K562 (cell line): Measurements from ENCODE around the gene TNFRSF6B. TPM values are rescaled to one million over a fixed set of nuclear protein-coding genes. Genes with fewer than 3 reads are reported as not detected.
A peak's percentile ranks its signal among the peaks of the same experiment; 100 is the strongest.

ENCODE experiments used
- ATAC-seq: fragments of 200-7000 bp; cut with Tn5 transposase; 3 replicates; pipeline ENCODE4 v1.9.1; 2020; ENCODE audit warnings: moderate library complexity
- BruUV-seq: library from RNA; stranded (reverse); fragments of 400-500 nt; replicated peaks from 2 replicates; lab custom pipeline; 2021; lab: Mats Ljungman, UMichigan
- CTCF ChIA-PET: fragments of 300-600 bp; formaldehyde crosslinking; extraction: SDS; loops from one replicate; lab custom pipeline; 2021; ENCODE audit warnings: low intra/inter-chr PET ratio; lab: Yijun Ruan, JAX
- POLR2A ChIA-PET: fragments of 300-600, 350-650 bp; sonication (Branson Sonifier 250); formaldehyde crosslinking; extraction: SDS; loops from one replicate; lab custom pipeline; 2021; ENCODE audit warnings: antibody characterized with exemption, inconsistent platforms; lab: Yijun Ruan, JAX
- DNase-seq, 4 experiments: peaks; one replicate each; pipeline versions ENCODE4 v3.0.0 to v3.0.0-alpha.2; 2011 to 2018; ENCODE audit warnings: low spot score in 3 of 4, mixed read lengths in 3 of 4; ENCODE audit errors: extremely low read depth in 1 of 4
- FAIRE-seq: peaks from 2 replicates; lab custom pipeline; 2011; peaks lifted over from hg19 to GRCh38; lab: Jason Lieb, UNC
- H2AFZ ChIP-seq: 2 replicates; pipeline ENCODE4 v1.6.0; 2011; ENCODE audit warnings: low read depth, low read length, control low read depth, inconsistent platforms
- H3K27ac ChIP-seq: fragments of 200-600 bp; 3 replicates; pipeline ENCODE4 v1.8.0; 2011; ENCODE audit warnings: low read depth, mild to moderate bottlenecking, control low read depth, inconsistent platforms, low read length, moderate library complexity, mixed read lengths; ENCODE audit errors: extremely low read depth
- H3K27me3 ChIP-seq, 2 experiments: fragments of 300-600 bp in 1 of 2; 2 replicates in 1 of 2; 3 replicates in 1 of 2; pipeline versions ENCODE4 v1.6.0 to v1.8.0; 2011; ENCODE audit warnings: inconsistent platforms in 2 of 2, low read length in 2 of 2, mild to moderate bottlenecking in 1 of 2, mixed read lengths in 1 of 2, moderate library complexity in 1 of 2; ENCODE audit not compliant: control insufficient read depth in 2 of 2, insufficient read depth in 2 of 2
- H3K36me3 ChIP-seq: fragments of 300-600 bp; 3 replicates; pipeline ENCODE4 v1.8.0; 2011; ENCODE audit warnings: mild to moderate bottlenecking, low read length, inconsistent platforms; ENCODE audit not compliant: control insufficient read depth, insufficient read depth
- H3K4me1 ChIP-seq, 2 experiments: fragments of 200-600 bp in 1 of 2; replicated peaks in 1 of 2; 2 replicates in 1 of 2; 3 replicates in 1 of 2; pipeline versions ENCODE4 v1.5.1 to v1.8.0; 2011; ENCODE audit warnings: inconsistent platforms in 2 of 2, low read length in 2 of 2, mild to moderate bottlenecking in 1 of 2, mixed read lengths in 1 of 2, moderate library complexity in 1 of 2; ENCODE audit not compliant: control insufficient read depth in 2 of 2, insufficient read depth in 2 of 2
- H3K4me2 ChIP-seq: 2 replicates; pipeline ENCODE4 v1.6.1; 2011; ENCODE audit warnings: low read length, control low read depth, inconsistent platforms, mixed read lengths; ENCODE audit not compliant: insufficient read depth
- H3K4me3 ChIP-seq: fragments of 200-600 bp; sonication (generic), shearing (Covaris generic); 2 replicates; pipeline ENCODE4 v1.5.1; 2016; ENCODE audit warnings: control low read depth, inconsistent platforms
- H3K79me2 ChIP-seq: fragments of 200-600 bp; 3 replicates; pipeline ENCODE4 v1.8.0; 2011; ENCODE audit warnings: low read length, inconsistent platforms; ENCODE audit not compliant: control insufficient read depth, insufficient read depth
- H3K9ac ChIP-seq, 2 experiments: 2 replicates each; pipeline versions ENCODE4 v1.6.0 to v1.6.1; 2011; ENCODE audit warnings: low read depth in 2 of 2, low read length in 2 of 2, control low read depth in 1 of 2, inconsistent platforms in 1 of 2, mild to moderate bottlenecking in 1 of 2, mixed read lengths in 1 of 2; ENCODE audit not compliant: insufficient read depth in 1 of 2
- H3K9me1 ChIP-seq: one replicate; pipeline ENCODE4 v1.6.0; 2011; ENCODE audit warnings: inconsistent platforms, mild to moderate bottlenecking, low read length, moderate library complexity; ENCODE audit not compliant: control insufficient read depth, insufficient read depth
- H3K9me3 ChIP-seq: replicated peaks from 2 replicates; pipeline ENCODE4 v1.5.1; 2011; ENCODE audit warnings: low read depth, low read length, inconsistent platforms; ENCODE audit not compliant: control insufficient read depth, insufficient read depth
- H4K20me1 ChIP-seq: replicated peaks from 2 replicates; pipeline ENCODE4 v1.6.1; 2011; ENCODE audit warnings: low read length, inconsistent platforms, mixed read lengths; ENCODE audit not compliant: control insufficient read depth, insufficient read depth
- KAT7 ChIP-seq: sonication (generic); formaldehyde crosslinking; IDR thresholded peaks from 2 replicates; pipeline ENCODE4 v1.8.0; 2022; ENCODE audit warnings: missing genetic modification reagents, mild to moderate bottlenecking, borderline replicate concordance
- POLR2B ChIP-seq: fragments of 450-650 bp; IDR thresholded peaks from 2 replicates; pipeline ENCODE4 v1.6.1; 2018; ENCODE audit warnings: low read depth; ENCODE audit not compliant: partially characterized antibody
- SMARCA4 ChIP-seq: fragments of 450-650 bp; IDR thresholded peaks from 2 replicates; pipeline ENCODE4 v1.6.1; 2016
- STAT6 ChIP-seq: sonication (generic); formaldehyde crosslinking; IDR thresholded peaks from 2 replicates; pipeline ENCODE4 v1.8.1; 2023; ENCODE audit warnings: mild to moderate bottlenecking, missing genetic modification reagents
- YY1 ChIP-seq, 3 experiments: IDR thresholded peaks; 2 replicates each; pipeline ENCODE4 v1.6.1; 2011; ENCODE audit warnings: low read length in 2 of 3, mild to moderate bottlenecking in 2 of 3, moderate library complexity in 2 of 3, borderline replicate concordance in 1 of 3, control low read depth in 1 of 3, low read depth in 1 of 3; ENCODE audit not compliant: insufficient read depth in 3 of 3, insufficient replicate concordance in 2 of 3, control insufficient read depth in 1 of 3, insufficient read length in 1 of 3; ENCODE audit errors: extremely low read depth in 1 of 3
- WGBS: fragments of 100-300 bp; shearing (Covaris generic); methylation state at CpG from one replicate; pipeline ENCODE4 v1.1.6; 2016; ENCODE audit warnings: low coverage, mixed read lengths; ENCODE audit not compliant: insufficient coverage; ENCODE audit errors: missing lambda C conversion rate; 5-methylcytosine and 5-hydroxymethylcytosine counted together
- in situ Hi-C: fragments of 300-500 bp; cut with MboI; formaldehyde crosslinking; loops from 4 replicates; pipeline ENCODE4 v1.15.0; 2018; ENCODE audit warnings: inconsistent platforms, mixed read lengths
- intact Hi-C: fragments of 100-400 bp; cut with micrococcal nuclease; formaldehyde crosslinking; loops from 2 replicates; pipeline ENCODE4 v1.14.2; 2022
- polyA plus RNA-seq, 8 experiments: library from polyadenylated mRNA; depleted of rRNA in 4 of 8; stranded (reverse) in 5 of 8; unstranded in 3 of 8; fragments of >200 nt; fragmentation: Nextera tagmentation in 2 of 8; fragmentation: Illumina TruSeq in 1 of 8; extraction: Ambion mirVana in 2 of 8; extraction: Trizol in 1 of 8; gene quantifications; 2 replicates each; pipeline versions ENCODE4 v1.2.1 to v1.2.3, GENCODE V29; 2011 to 2014; ENCODE audit warnings: inconsistent platforms in 1 of 8, missing spikeins in 1 of 8
- total RNA-seq, 7 experiments: library from RNA; depleted of rRNA in 6 of 7; stranded (reverse); fragments of >200 nt in 6 of 7; fragmentation: Illumina TruSeq in 2 of 7; extraction: Trizol in 2 of 7; gene quantifications; 2 replicates each; pipeline versions ENCODE4 v1.2.1 to v1.2.3, GENCODE V29; 2011 to 2021; ENCODE audit warnings: low replicate concordance in 1 of 7
- TF ChIP-seq, protein P1 (sequence below), 2 experiments: fragments of 450-650 bp; conservative IDR thresholded peaks; 2 replicates each; pipeline ENCODE4 v1.6.1; 2017; ENCODE audit warnings: mild to moderate bottlenecking in 2 of 2, moderate library complexity in 2 of 2
- TF ChIP-seq, protein P2 (sequence below): sonication (generic); formaldehyde crosslinking; IDR thresholded peaks from 2 replicates; pipeline ENCODE4 v1.8.1; 2022; ENCODE audit warnings: missing genetic modification reagents
- TF ChIP-seq, protein P3 (sequence below): sonication (generic); formaldehyde crosslinking; IDR thresholded peaks from 2 replicates; pipeline ENCODE4 v1.8.1; 2023; ENCODE audit warnings: mild to moderate bottlenecking, missing genetic modification reagents, moderate library complexity
- TF ChIP-seq, protein P4 (sequence below), 3 experiments: fragments of 200-800 bp in 1 of 3; sonication (Bioruptor generic) in 1 of 3; sonication (generic) in 1 of 3; formaldehyde crosslinking in 1 of 3; IDR thresholded peaks; 2 replicates each; pipeline versions ENCODE4 v1.6.1 to v1.8.0; 2016 to 2022; ENCODE audit warnings: mild to moderate bottlenecking in 2 of 3, missing compliant biosample characterization in 2 of 3, missing genetic modification characterization in 2 of 3, missing genetic modification reagents in 1 of 3

Gene TNFRSF6B
- total and polyA plus RNA-seq, 9 of the 15 experiments (the other 6 are each of a cell fraction or from before 2014, with no cell fraction given) = 0.10 to 3.5 (median 0.32) TPM; not detected in 6

DNA sequence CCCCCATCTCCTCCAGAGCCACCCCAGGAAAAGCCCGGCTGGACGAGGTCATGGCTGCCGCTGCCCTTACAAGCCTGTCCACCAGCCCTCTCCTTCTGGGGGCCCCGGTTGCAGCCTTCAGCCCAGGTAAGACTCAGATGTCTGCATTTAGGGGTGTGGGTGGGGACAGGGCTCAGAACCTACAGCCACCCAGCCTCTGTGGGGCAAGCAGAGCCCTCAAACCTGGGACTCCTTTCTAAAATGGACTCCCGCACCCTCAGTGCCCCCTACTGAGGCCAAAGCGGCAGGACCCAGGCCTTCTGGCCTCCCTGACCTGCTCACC lies 44.9 kb downstream of the TNFRSF6B start:
- FAIRE-seq (no peak), DNase-seq (peak in 2 of 4 experiments; percentile 6 to 18), ATAC-seq (no peak)
- Histone ChIP-seq H3K36me3 (peaks cover 39% of the 10 kb centered on the region; the same call in 1 of the 3 replicates), H3K4me2 (peak overlapping the region; percentile 84), H3K79me2 (peaks cover 16% of the 10 kb centered on the region), H3K4me3 (peak overlapping the region; percentile 66), H4K20me1 (no peaks in the 10 kb centered on the region; the same call in 1 of the 2 replicates), H3K4me1 (peaks cover 11 to 78% of the 10 kb centered on the region in 2 experiments), H2AFZ (peak overlapping the region; percentile 70; the same call in 1 of the 2 replicates), H3K9me3 (no peaks in the 10 kb centered on the region), H3K9ac (peak overlapping the region; percentile 82 to 96), H3K27ac (peak overlapping the region; percentile 82), H3K9me1 (no peaks in the 10 kb centered on the region), H3K27me3 (no peaks in the 10 kb centered on the region)
- in situ Hi-C loops = no loop called here
- no TSS peak for BruUV-seq
- intact Hi-C loops = no loop called here
- CTCF ChIA-PET = no interaction called here
- POLR2A ChIA-PET = interaction anchor here (0.5 to 2.0 kb wide), 11 partner anchors 9 to 205 kb away, joined by 3 to 7 read pairs (median 3); partner anchors contain the start of genes ARFRP1 and ZGPAT
- WGBS = 41% methylated on average over 6 of the region's 6 CpGs
- TF ChIP-seq, protein P1, sequence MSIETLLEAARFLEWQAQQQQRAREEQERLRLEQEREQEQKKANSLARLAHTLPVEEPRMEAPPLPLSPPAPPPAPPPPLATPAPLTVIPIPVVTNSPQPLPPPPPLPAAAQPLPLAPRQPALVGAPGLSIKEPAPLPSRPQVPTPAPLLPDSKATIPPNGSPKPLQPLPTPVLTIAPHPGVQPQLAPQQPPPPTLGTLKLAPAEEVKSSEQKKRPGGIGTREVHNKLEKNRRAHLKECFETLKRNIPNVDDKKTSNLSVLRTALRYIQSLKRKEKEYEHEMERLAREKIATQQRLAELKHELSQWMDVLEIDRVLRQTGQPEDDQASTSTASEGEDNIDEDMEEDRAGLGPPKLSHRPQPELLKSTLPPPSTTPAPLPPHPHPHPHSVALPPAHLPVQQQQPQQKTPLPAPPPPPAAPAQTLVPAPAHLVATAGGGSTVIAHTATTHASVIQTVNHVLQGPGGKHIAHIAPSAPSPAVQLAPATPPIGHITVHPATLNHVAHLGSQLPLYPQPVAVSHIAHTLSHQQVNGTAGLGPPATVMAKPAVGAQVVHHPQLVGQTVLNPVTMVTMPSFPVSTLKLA (conservative IDR thresholded peaks at IDR 0.05) = 0 out of 4 replicates have a peak, but pooled peaks of 1 of the 2 experiments have one; percentile 43
- TF ChIP-seq, protein P2, sequence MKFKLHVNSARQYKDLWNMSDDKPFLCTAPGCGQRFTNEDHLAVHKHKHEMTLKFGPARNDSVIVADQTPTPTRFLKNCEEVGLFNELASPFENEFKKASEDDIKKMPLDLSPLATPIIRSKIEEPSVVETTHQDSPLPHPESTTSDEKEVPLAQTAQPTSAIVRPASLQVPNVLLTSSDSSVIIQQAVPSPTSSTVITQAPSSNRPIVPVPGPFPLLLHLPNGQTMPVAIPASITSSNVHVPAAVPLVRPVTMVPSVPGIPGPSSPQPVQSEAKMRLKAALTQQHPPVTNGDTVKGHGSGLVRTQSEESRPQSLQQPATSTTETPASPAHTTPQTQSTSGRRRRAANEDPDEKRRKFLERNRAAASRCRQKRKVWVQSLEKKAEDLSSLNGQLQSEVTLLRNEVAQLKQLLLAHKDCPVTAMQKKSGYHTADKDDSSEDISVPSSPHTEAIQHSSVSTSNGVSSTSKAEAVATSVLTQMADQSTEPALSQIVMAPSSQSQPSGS = no peak
- TF ChIP-seq, protein P3, sequence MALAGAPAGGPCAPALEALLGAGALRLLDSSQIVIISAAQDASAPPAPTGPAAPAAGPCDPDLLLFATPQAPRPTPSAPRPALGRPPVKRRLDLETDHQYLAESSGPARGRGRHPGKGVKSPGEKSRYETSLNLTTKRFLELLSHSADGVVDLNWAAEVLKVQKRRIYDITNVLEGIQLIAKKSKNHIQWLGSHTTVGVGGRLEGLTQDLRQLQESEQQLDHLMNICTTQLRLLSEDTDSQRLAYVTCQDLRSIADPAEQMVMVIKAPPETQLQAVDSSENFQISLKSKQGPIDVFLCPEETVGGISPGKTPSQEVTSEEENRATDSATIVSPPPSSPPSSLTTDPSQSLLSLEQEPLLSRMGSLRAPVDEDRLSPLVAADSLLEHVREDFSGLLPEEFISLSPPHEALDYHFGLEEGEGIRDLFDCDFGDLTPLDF = no peak
- TF ChIP-seq SMARCA4 = no peak
- no peak for TF ChIP-seq POLR2B
- no peak for TF ChIP-seq KAT7
- TF ChIP-seq STAT6 = no peak
- peak in 1 of 3 experiments; percentile 22 for TF ChIP-seq YY1 (IDR thresholded peaks at IDR 0.05; ENCODE audit: borderline replicate concordance in 1 of 3, control insufficient read depth in 1 of 3, extremely low read depth in 1 of 3, insufficient read depth in 3 of 3, insufficient read length in 1 of 3, insufficient replicate concordance in 2 of 3, low read depth in 1 of 3, low read length in 2 of 3)
- TF ChIP-seq, protein P4, sequence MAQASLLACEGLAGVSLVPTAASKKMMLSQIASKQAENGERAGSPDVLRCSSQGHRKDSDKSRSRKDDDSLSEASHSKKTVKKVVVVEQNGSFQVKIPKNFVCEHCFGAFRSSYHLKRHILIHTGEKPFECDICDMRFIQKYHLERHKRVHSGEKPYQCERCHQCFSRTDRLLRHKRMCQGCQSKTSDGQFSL (CRISPR knock-in tag; IDR thresholded peaks at IDR 0.05) = 0 out of 2 replicates have a peak, but pooled peaks have one; percentile 48
- TF ChIP-seq, protein P4 (tag; IDR thresholded peaks at IDR 0.05) = no peak
